Measurements from ENCODE around the gene WDR17.

GRCh38 chr4:176084769-176085168 is 19.1 kb downstream of the WDR17 start:
- TF ChIP-seq CTCF (IDR thresholded peaks at IDR 0.05; ENCODE audit: low read depth, low read length, poor library complexity, severe bottlenecking) = no peak
- TF ChIP-seq EZH2phosphoT487 (IDR thresholded peaks at IDR 0.05; ENCODE audit: borderline replicate concordance, low read length) = no peak

Data from DOHH2 (cell line).